RWPE2 (cell line): ENCODE data around the gene VPS54.

Experiments
- ATAC-seq: fragments of 200-7000 bp; cut with Tn5 transposase; 3 replicates; pipeline ENCODE4 v1.9.1; 2021; ENCODE audit warnings: low read depth
- DNase-seq: peaks from one replicate; pipeline ENCODE4 v3.0.0-alpha.2; 2020; ENCODE audit warnings: low spot score
- H3K27ac ChIP-seq: fragments of 450-650 bp; 2 replicates; pipeline ENCODE4 v1.5.1; 2017; ENCODE audit warnings: mild to moderate bottlenecking; ENCODE audit not compliant: poor library complexity, severe bottlenecking
- H3K27me3 ChIP-seq: fragments of 250-450 bp; sonication (Bioruptor Pico); 2 replicates; pipeline ENCODE4 v1.5.1; 2021; ENCODE audit warnings: mild to moderate bottlenecking, moderate library complexity; ENCODE audit not compliant: insufficient read depth, poor library complexity, severe bottlenecking
- H3K36me3 ChIP-seq: fragments of 250-450 bp; sonication (Bioruptor Pico); 2 replicates; pipeline ENCODE4 v1.5.1; 2020; ENCODE audit warnings: low read depth, mild to moderate bottlenecking, moderate library complexity
- H3K4me1 ChIP-seq: fragments of 250-450 bp; sonication (Bioruptor Pico); 2 replicates; pipeline ENCODE4 v1.5.1; 2021; ENCODE audit warnings: mild to moderate bottlenecking, moderate library complexity; ENCODE audit not compliant: insufficient read depth, poor library complexity, severe bottlenecking
- H3K4me3 ChIP-seq: fragments of 250-450 bp; sonication (Bioruptor Pico); 2 replicates; pipeline ENCODE4 v1.5.1; 2021; ENCODE audit warnings: mild to moderate bottlenecking, moderate library complexity; ENCODE audit not compliant: severe bottlenecking
- H3K9me3 ChIP-seq: fragments of 250-450 bp; sonication (Bioruptor Pico); 2 replicates; pipeline ENCODE4 v1.5.1; 2021; ENCODE audit warnings: mild to moderate bottlenecking, moderate library complexity; ENCODE audit not compliant: severe bottlenecking
- CTCF ChIP-seq: fragments of 450-650 bp; IDR thresholded peaks from one replicate; pipeline ENCODE4 v1.5.1; 2017; ENCODE audit warnings: mild to moderate bottlenecking, moderate library complexity; ENCODE audit not compliant: poor library complexity, severe bottlenecking

The VPS54 gene

GRCh38 chr2:63882395-63883105 is 136.7 kb downstream of the VPS54 start:
- DNase-seq (no peak), ATAC-seq (no peak)
- H3K36me3 ChIP-seq, result peaks cover 81% of the 10 kb centered on the region
- no peaks in the 10 kb centered on the region for H3K9me3 ChIP-seq
- H3K4me3 ChIP-seq, result no peak overlapping the region
- no peak for TF ChIP-seq CTCF
- H3K27me3 ChIP-seq, result no peaks in the 10 kb centered on the region
- no peaks in the 10 kb centered on the region for H3K4me1 ChIP-seq
- H3K27ac ChIP-seq, result no peak overlapping the region

GRCh38 chr2:63881205-63881604 is 138.0 kb downstream of the VPS54 start:
- ATAC-seq, result no peak
- no peak for TF ChIP-seq CTCF
- no peak overlapping the region for H3K27ac ChIP-seq
- no peak for DNase-seq
- no peaks in the 10 kb centered on the region for H3K9me3 ChIP-seq
- H3K27me3 ChIP-seq, result no peaks in the 10 kb centered on the region
- no peaks in the 10 kb centered on the region for H3K4me1 ChIP-seq
- H3K4me3 ChIP-seq, result no peak overlapping the region
- peaks cover 80% of the 10 kb centered on the region for H3K36me3 ChIP-seq

- Histone ChIP-seq H3K9me3 (no peaks in the 10 kb centered on the region), H3K27ac (no peak overlapping the region), H3K4me1 (peaks cover 2% of the 10 kb centered on the region), H3K36me3 (peaks cover 75% of the 10 kb centered on the region), H3K4me3 (no peak overlapping the region), H3K27me3 (no peaks in the 10 kb centered on the region)
- no peak for DNase-seq
- no peak for ATAC-seq
- no peak for TF ChIP-seq CTCF
These were observed 138.6 kb downstream of the VPS54 start for GRCh38 chr2:63880625-63881024.

- Histone ChIP-seq H3K27ac (no peak overlapping the region), H3K4me3 (no peak overlapping the region), H3K9me3 (no peaks in the 10 kb centered on the region), H3K27me3 (no peaks in the 10 kb centered on the region), H3K4me1 (peaks cover 7% of the 10 kb centered on the region), H3K36me3 (peaks cover 68% of the 10 kb centered on the region)
- TF ChIP-seq CTCF, result no peak
- ATAC-seq (no peak), DNase-seq (no peak)
These were observed 139.3 kb downstream of the VPS54 start for GRCh38 chr2:63879876-63880433.

GRCh38 chr2:63878486-63878885 is 140.7 kb downstream of the VPS54 start:
- Histone ChIP-seq H3K27ac (no peak overlapping the region), H3K9me3 (no peaks in the 10 kb centered on the region), H3K27me3 (no peaks in the 10 kb centered on the region), H3K4me3 (no peak overlapping the region), H3K4me1 (peaks cover 10% of the 10 kb centered on the region), H3K36me3 (peaks cover 65% of the 10 kb centered on the region)
- DNase-seq (no peak), ATAC-seq (no peak)
- no peak for TF ChIP-seq CTCF
